Activated CD8-positive, alpha-beta memory T cell treated with anti-CD3 and anti-CD28 coated beads, Interleukin-2, amount 10 ng/mL, durations not matched to agents 7 days and 5 days (primary cell): Measurements from ENCODE around the gene RAD21L1. TPM values are rescaled to one million over a fixed set of nuclear protein-coding genes. Genes with fewer than 3 reads are reported as not detected.
A peak's percentile ranks its signal among the peaks of the same experiment; 100 is the strongest.

Source experiments
- ATAC-seq: fragments of 150-1000 bp; cut with Tn5 transposase; one replicate; pipeline ENCODE4 v1.10.0; 2021; ENCODE audit warnings: moderate library complexity
- CTCF ChIA-PET: fragments of 350-600 bp; sonication (Branson Sonifier 250); formaldehyde crosslinking; loops from one replicate; lab custom pipeline; 2021; ENCODE audit warnings: antibody characterized with exemption; lab: Charles Lee
- DNase-seq: peaks from one replicate; pipeline ENCODE4 v3.0.0-alpha.2; 2020
- H3K27ac Mint-ChIP-seq: one replicate; pipeline ENCODE4 v1.8.0; 2021; ENCODE audit warnings: mild to moderate bottlenecking, mixed read lengths
- H3K27me3 Mint-ChIP-seq: one replicate; pipeline ENCODE4 v1.8.0; 2021; ENCODE audit warnings: mixed read lengths
- H3K36me3 Mint-ChIP-seq: one replicate; pipeline ENCODE4 v1.8.0; 2021; ENCODE audit warnings: mild to moderate bottlenecking, mixed read lengths
- H3K4me1 Mint-ChIP-seq: one replicate; pipeline ENCODE4 v1.8.0; 2021; ENCODE audit warnings: mixed read lengths
- H3K4me3 Mint-ChIP-seq: one replicate; pipeline ENCODE4 v1.8.0; 2021; ENCODE audit warnings: mild to moderate bottlenecking, moderate library complexity, mixed read lengths
- H3K9me3 Mint-ChIP-seq: one replicate; pipeline ENCODE4 v1.8.0; 2022; ENCODE audit warnings: low read depth, mixed read lengths
- total RNA-seq, 2 experiments: library from RNA; stranded (reverse); gene quantifications; one replicate each; pipeline ENCODE4 v1.2.3, GENCODE V29; 2021

The RAD21L1 gene
- total RNA-seq: under 1 TPM in 1 of 2 experiments, not detected in 1; 0.67 TPM

- H3K4me1 Mint-ChIP-seq: peaks cover 13% of the 10 kb centered on the region
- peak within 1 kb of the TSS; percentile 76 for H3K4me3 Mint-ChIP-seq
- DNase-seq (peak; percentile 85), ATAC-seq (peak; percentile 86)
- no peak within 1 kb of the TSS for H3K27ac Mint-ChIP-seq
- H3K9me3 Mint-ChIP-seq: no peaks in the 10 kb centered on the region
- H3K36me3 Mint-ChIP-seq: no peaks in the 10 kb centered on the region
- H3K27me3 Mint-ChIP-seq: peaks cover 51% of the 10 kb centered on the region
- CTCF ChIA-PET: interaction anchor here (1.0 to 1.4 kb wide), 5 partner anchors 10 to 278 kb away, joined by 3 to 6 read pairs (median 3); no protein-coding TSS in a partner anchor
Observed at GRCh38 chr20:1225783-1226654, at the start of gene RAD21L1. Gene RAD21L1, plus strand, starts transcription at chr20:1226044. Its CDS starts 2,410 bp downstream, at chr20:1228454.

- H3K27me3 Mint-ChIP-seq: peaks cover 5% of the 10 kb centered on the region
- H3K27ac Mint-ChIP-seq: no peak overlapping the region
- no peak for DNase-seq
- peaks cover 5% of the 10 kb centered on the region for H3K36me3 Mint-ChIP-seq
- H3K4me1 Mint-ChIP-seq: no peaks in the 10 kb centered on the region
- ATAC-seq: no peak
- no peak overlapping the region for H3K4me3 Mint-ChIP-seq
- CTCF ChIA-PET: interaction anchor here (1.1 kb wide), 1 partner anchor 26 kb away, joined by 3 read pairs; no protein-coding TSS in a partner anchor
- no peaks in the 10 kb centered on the region for H3K9me3 Mint-ChIP-seq
Observed at GRCh38 chr20:1177680-1178079, 48.2 kb upstream of the RAD21L1 start.

GRCh38 chr20:1178103-1178502, 47.7 kb upstream of the RAD21L1 start:
- H3K4me1 Mint-ChIP-seq: no peaks in the 10 kb centered on the region
- no peak overlapping the region for H3K27ac Mint-ChIP-seq
- ATAC-seq: no peak
- no peak overlapping the region for H3K4me3 Mint-ChIP-seq
- no peak for DNase-seq
- peaks cover 9% of the 10 kb centered on the region for H3K27me3 Mint-ChIP-seq
- H3K36me3 Mint-ChIP-seq: peaks cover 2% of the 10 kb centered on the region
- CTCF ChIA-PET: interaction anchor here (1.1 kb wide), 1 partner anchor 27 kb away, joined by 3 read pairs; no protein-coding TSS in a partner anchor
- no peaks in the 10 kb centered on the region for H3K9me3 Mint-ChIP-seq

GRCh38 chr20:1178623-1179022, 47.2 kb upstream of the RAD21L1 start:
- CTCF ChIA-PET: no interaction called here
- DNase-seq (no peak), ATAC-seq (no peak)
- no peak overlapping the region for H3K4me3 Mint-ChIP-seq
- H3K27ac Mint-ChIP-seq: no peak overlapping the region
- H3K27me3 Mint-ChIP-seq: peaks cover 14% of the 10 kb centered on the region
- H3K9me3 Mint-ChIP-seq: no peaks in the 10 kb centered on the region
- peaks cover 2% of the 10 kb centered on the region for H3K36me3 Mint-ChIP-seq
- H3K4me1 Mint-ChIP-seq: no peaks in the 10 kb centered on the region

- Mint-ChIP-seq H3K27ac (no peak overlapping the region), H3K4me1 (peaks cover 8% of the 10 kb centered on the region), H3K4me3 (no peak overlapping the region), H3K27me3 (peaks cover 26% of the 10 kb centered on the region), H3K36me3 (no peaks in the 10 kb centered on the region), H3K9me3 (no peaks in the 10 kb centered on the region)
- CTCF ChIA-PET: no interaction called here
- no peak for DNase-seq
- no peak for ATAC-seq
Observed at GRCh38 chr20:1180949-1181348, 44.9 kb upstream of the RAD21L1 start.

- H3K4me1 Mint-ChIP-seq: peaks cover 12% of the 10 kb centered on the region
- no peak overlapping the region for H3K27ac Mint-ChIP-seq
- CTCF ChIA-PET: interaction anchor here (1.0 kb wide), 1 partner anchor 322 kb away, joined by 3 read pairs; no protein-coding TSS in a partner anchor
- ATAC-seq: no peak
- no peak for DNase-seq
- no peaks in the 10 kb centered on the region for H3K9me3 Mint-ChIP-seq
- H3K36me3 Mint-ChIP-seq: no peaks in the 10 kb centered on the region
- H3K27me3 Mint-ChIP-seq: peaks cover 30% of the 10 kb centered on the region
- H3K4me3 Mint-ChIP-seq: no peak overlapping the region
Observed at GRCh38 chr20:1182106-1182505, 43.7 kb upstream of the RAD21L1 start.

GRCh38 chr20:1183153-1183552, 42.7 kb upstream of the RAD21L1 start:
- Mint-ChIP-seq H3K4me1 (peaks cover 12% of the 10 kb centered on the region), H3K9me3 (no peaks in the 10 kb centered on the region), H3K36me3 (no peaks in the 10 kb centered on the region), H3K4me3 (no peak overlapping the region), H3K27ac (no peak overlapping the region), H3K27me3 (peaks cover 30% of the 10 kb centered on the region)
- DNase-seq: no peak
- no peak for ATAC-seq
- CTCF ChIA-PET: no interaction called here

GRCh38 chr20:1184260-1184637, 41.6 kb upstream of the RAD21L1 start:
- no peak overlapping the region for H3K27ac Mint-ChIP-seq
- CTCF ChIA-PET: interaction anchor here (1.7 kb wide), 1 partner anchor 76 kb away, joined by 6 read pairs; no protein-coding TSS in a partner anchor
- no peak for ATAC-seq

GRCh38 chr20:1184638-1185315, 41.1 kb upstream of the RAD21L1 start, which contains the start of gene TMEM74B:
Gene TMEM74B, minus strand, starts transcription at chr20:1184981. Its CDS starts 1,180 bp downstream, at chr20:1183801.
- ATAC-seq (peak; percentile 31), DNase-seq (no peak)
- Mint-ChIP-seq H3K4me1 (peaks cover 12% of the 10 kb centered on the region), H3K4me3 (peak within 1 kb of the TSS; percentile 54), H3K36me3 (no peaks in the 10 kb centered on the region), H3K9me3 (no peaks in the 10 kb centered on the region), H3K27me3 (peaks cover 39% of the 10 kb centered on the region), H3K27ac (no peak within 1 kb of the TSS)
- CTCF ChIA-PET: interaction anchor here (1.6 to 1.7 kb wide), 2 partner anchors 34 to 76 kb away, joined by 5 to 6 read pairs; no protein-coding TSS in a partner anchor

More at GRCh38 chr20:1184260-1184637, 41.6 kb upstream of the RAD21L1 start:
- Mint-ChIP-seq H3K4me1 (peaks cover 12% of the 10 kb centered on the region), H3K4me3 (peak overlapping the region; percentile 54), H3K9me3 (no peaks in the 10 kb centered on the region), H3K27me3 (peaks cover 34% of the 10 kb centered on the region), H3K36me3 (no peaks in the 10 kb centered on the region)
- no peak for DNase-seq

GRCh38 chr20:1185316-1185741, 40.5 kb upstream of the RAD21L1 start:
- CTCF ChIA-PET: interaction anchor here (1.2 to 1.7 kb wide), 3 partner anchors 26 to 77 kb away, joined by 4 to 6 read pairs (median 5); no protein-coding TSS in a partner anchor
- Mint-ChIP-seq H3K27me3 (peaks cover 44% of the 10 kb centered on the region), H3K9me3 (no peaks in the 10 kb centered on the region), H3K4me3 (no peak overlapping the region), H3K36me3 (no peaks in the 10 kb centered on the region), H3K27ac (no peak overlapping the region), H3K4me1 (peaks cover 12% of the 10 kb centered on the region)
- ATAC-seq (peak; percentile 57), DNase-seq (no peak)

- no peaks in the 10 kb centered on the region for H3K36me3 Mint-ChIP-seq
- H3K27ac Mint-ChIP-seq: no peak overlapping the region
- H3K27me3 Mint-ChIP-seq: peaks cover 48% of the 10 kb centered on the region
- H3K9me3 Mint-ChIP-seq: no peaks in the 10 kb centered on the region
- DNase-seq (peak; percentile 68), ATAC-seq (peak; percentile 77)
- CTCF ChIA-PET: interaction anchor here (1.2 to 1.7 kb wide), 6 partner anchors 26 to 229 kb away, joined by 3 to 6 read pairs (median 4); no protein-coding TSS in a partner anchor
- H3K4me3 Mint-ChIP-seq: peak overlapping the region; percentile 20
- peaks cover 12% of the 10 kb centered on the region for H3K4me1 Mint-ChIP-seq
Observed at GRCh38 chr20:1185790-1186334, 40.0 kb upstream of the RAD21L1 start.

- peaks cover 51% of the 10 kb centered on the region for H3K27me3 Mint-ChIP-seq
- no peaks in the 10 kb centered on the region for H3K9me3 Mint-ChIP-seq
- peaks cover 12% of the 10 kb centered on the region for H3K4me1 Mint-ChIP-seq
- CTCF ChIA-PET: interaction anchor here (1.2 to 1.6 kb wide), 5 partner anchors 25 to 229 kb away, joined by 3 to 5 read pairs (median 4); no protein-coding TSS in a partner anchor
- no peak for DNase-seq
- no peak overlapping the region for H3K4me3 Mint-ChIP-seq
- ATAC-seq: no peak
- no peaks in the 10 kb centered on the region for H3K36me3 Mint-ChIP-seq
- no peak overlapping the region for H3K27ac Mint-ChIP-seq
Observed at GRCh38 chr20:1186367-1186991, 39.4 kb upstream of the RAD21L1 start.
